Vagina (tissue), 2 donors: ENCODE data around the gene COL25A1.

Source experiments
- POLR2A ChIP-seq, 2 donors: fragments of 450-650 bp; IDR thresholded peaks; one replicate each; pipeline ENCODE4 v1.6.1; 2017; ENCODE audit warnings: antibody characterized with exemption in 2 of 2, mild to moderate bottlenecking in 2 of 2, moderate library complexity in 2 of 2
- POLR2AphosphoS5 ChIP-seq, 2 donors: sonication (generic); formaldehyde crosslinking; IDR thresholded peaks; one replicate each; pipeline ENCODE4 v1.9.0; 2017; ENCODE audit warnings: antibody characterized with exemption in 2 of 2, mild to moderate bottlenecking in 2 of 2, low read depth in 1 of 2; ENCODE audit not compliant: insufficient read depth in 1 of 2
- TF ChIP-seq, protein P1 (sequence below), 3 experiments: fragments of 450-650 bp in 2 of 3; fragments of 200-600 bp in 1 of 3; sonication (generic) in 1 of 3; IDR thresholded peaks; one replicate each; pipeline ENCODE4 v1.5.1; 2017 to 2019; ENCODE audit warnings: antibody characterized with exemption in 3 of 3, mild to moderate bottlenecking in 2 of 3, moderate library complexity in 2 of 3

DNA sequence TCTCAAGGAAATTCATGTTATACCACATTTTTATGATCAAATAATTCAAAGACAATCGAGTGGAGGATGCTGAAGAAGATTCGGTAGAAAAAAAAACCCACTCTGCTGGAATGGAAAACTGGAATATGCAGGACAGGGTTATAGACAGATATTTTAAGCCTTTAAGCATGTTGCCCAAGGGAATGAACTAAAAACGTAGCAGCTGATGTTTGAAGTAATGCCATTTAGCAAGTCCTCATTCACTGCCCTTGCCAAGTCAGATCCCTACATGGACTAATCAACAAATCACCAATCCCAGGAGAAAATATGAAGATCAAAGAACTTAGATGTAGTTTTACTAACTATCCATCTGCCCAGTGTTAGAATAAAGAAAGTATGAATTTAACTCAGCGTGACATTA lies 464.0 kb downstream of the COL25A1 start:
- TF ChIP-seq POLR2AphosphoS5 (IDR thresholded peaks at IDR 0.05; ENCODE audit: insufficient read depth in 1 of 2, low read depth in 1 of 2) (no peak), POLR2A (IDR thresholded peaks at IDR 0.05) (no peak)
- TF ChIP-seq, protein P1, sequence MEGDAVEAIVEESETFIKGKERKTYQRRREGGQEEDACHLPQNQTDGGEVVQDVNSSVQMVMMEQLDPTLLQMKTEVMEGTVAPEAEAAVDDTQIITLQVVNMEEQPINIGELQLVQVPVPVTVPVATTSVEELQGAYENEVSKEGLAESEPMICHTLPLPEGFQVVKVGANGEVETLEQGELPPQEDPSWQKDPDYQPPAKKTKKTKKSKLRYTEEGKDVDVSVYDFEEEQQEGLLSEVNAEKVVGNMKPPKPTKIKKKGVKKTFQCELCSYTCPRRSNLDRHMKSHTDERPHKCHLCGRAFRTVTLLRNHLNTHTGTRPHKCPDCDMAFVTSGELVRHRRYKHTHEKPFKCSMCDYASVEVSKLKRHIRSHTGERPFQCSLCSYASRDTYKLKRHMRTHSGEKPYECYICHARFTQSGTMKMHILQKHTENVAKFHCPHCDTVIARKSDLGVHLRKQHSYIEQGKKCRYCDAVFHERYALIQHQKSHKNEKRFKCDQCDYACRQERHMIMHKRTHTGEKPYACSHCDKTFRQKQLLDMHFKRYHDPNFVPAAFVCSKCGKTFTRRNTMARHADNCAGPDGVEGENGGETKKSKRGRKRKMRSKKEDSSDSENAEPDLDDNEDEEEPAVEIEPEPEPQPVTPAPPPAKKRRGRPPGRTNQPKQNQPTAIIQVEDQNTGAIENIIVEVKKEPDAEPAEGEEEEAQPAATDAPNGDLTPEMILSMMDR (IDR thresholded peaks at IDR 0.05), result no peak
